ENCODE results near the gene ADAMTS16. TPM values are rescaled to one million over a fixed set of nuclear protein-coding genes. Genes with fewer than 3 reads are reported as not detected.
A peak's percentile ranks its signal among the peaks of the same experiment; 100 is the strongest.

The ADAMTS16 gene
- total and polyA plus RNA-seq, 2 donors from 2014 or later = 5.6 to 7.5 TPM

DNA sequence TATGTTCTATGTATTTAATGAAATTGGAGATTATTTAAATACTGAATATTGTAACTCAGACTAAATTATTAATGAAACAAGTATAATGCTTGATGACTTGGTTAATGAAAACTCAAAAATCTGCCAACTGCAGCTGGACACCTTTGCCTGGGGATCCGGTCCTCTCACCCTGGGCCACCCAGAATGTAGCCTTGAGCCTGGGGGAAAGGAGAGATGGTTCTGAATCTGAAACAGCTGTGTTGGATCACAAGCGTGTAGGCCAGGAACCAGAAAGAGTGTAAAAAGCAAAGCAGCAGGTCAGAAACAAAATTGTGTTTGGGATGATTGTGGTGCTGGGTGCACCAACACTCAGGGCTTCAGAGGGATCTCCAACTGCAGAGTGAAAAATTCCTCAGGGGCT is 38.5 kb downstream of the ADAMTS16 start:
- TF ChIP-seq, protein P1, sequence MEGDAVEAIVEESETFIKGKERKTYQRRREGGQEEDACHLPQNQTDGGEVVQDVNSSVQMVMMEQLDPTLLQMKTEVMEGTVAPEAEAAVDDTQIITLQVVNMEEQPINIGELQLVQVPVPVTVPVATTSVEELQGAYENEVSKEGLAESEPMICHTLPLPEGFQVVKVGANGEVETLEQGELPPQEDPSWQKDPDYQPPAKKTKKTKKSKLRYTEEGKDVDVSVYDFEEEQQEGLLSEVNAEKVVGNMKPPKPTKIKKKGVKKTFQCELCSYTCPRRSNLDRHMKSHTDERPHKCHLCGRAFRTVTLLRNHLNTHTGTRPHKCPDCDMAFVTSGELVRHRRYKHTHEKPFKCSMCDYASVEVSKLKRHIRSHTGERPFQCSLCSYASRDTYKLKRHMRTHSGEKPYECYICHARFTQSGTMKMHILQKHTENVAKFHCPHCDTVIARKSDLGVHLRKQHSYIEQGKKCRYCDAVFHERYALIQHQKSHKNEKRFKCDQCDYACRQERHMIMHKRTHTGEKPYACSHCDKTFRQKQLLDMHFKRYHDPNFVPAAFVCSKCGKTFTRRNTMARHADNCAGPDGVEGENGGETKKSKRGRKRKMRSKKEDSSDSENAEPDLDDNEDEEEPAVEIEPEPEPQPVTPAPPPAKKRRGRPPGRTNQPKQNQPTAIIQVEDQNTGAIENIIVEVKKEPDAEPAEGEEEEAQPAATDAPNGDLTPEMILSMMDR (IDR thresholded peaks at IDR 0.05; ENCODE audit: borderline replicate concordance, extremely low read depth, insufficient read depth) = no peak
- no peaks in the 10 kb centered on the region for H3K27me3 ChIP-seq (ENCODE audit: control insufficient read depth, insufficient read depth, low read length)
- intact Hi-C loops (cut with DNase I) = no loop called here
- no peak for DNase-seq
- H3K9me3 ChIP-seq (ENCODE audit: control insufficient read depth in 2 of 3, insufficient read depth in 1 of 3, low read length in 3 of 3) = no peaks in the 10 kb centered on the region
- H3K4me1 ChIP-seq (ENCODE audit: control insufficient read depth in 2 of 3, insufficient read depth in 2 of 3, low read depth in 1 of 3, low read length in 3 of 3) = peaks cover 3 to 20% (median 13%) of the 10 kb centered on the region in 3 donors
- peak overlapping the region in 1 of 3 donors; percentile 5 for H3K9ac ChIP-seq (ENCODE audit: low read length in 3 of 3)
- no peak for FAIRE-seq
- no peaks in the 10 kb centered on the region for H3K36me3 ChIP-seq (ENCODE audit: control insufficient read depth in 2 of 3, insufficient read depth in 3 of 3, low read length in 3 of 3)
- H3K27ac ChIP-seq (ENCODE audit: low read depth in 2 of 2, low read length in 2 of 2) = peak overlapping the region; percentile 49 to 84
- no peak overlapping the region for H3K4me3 ChIP-seq (ENCODE audit: low read length in 3 of 3)

DNA sequence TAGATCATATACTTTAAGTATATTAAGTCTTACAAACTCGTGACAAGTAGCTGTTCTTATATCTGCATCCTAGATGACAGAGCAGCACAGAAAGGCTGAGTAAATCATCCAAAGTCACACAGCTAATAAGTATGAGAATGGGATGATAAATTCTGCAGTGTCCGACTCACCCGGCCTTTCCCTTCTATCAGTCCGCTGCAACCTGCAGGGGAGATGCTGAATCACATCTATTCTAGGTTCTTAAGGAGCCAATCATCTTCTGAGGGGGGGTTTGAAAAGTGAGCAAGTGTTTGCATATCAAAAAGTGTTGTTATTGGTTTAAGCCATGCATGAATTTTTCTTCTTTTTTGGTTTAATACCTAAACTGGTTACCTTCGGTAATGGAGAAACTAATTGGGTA is 38.9 kb downstream of the ADAMTS16 start:
- Histone ChIP-seq H3K9me3 (ENCODE audit: control insufficient read depth in 2 of 3, insufficient read depth in 1 of 3, low read length in 3 of 3) (no peaks in the 10 kb centered on the region), H3K9ac (ENCODE audit: low read length in 3 of 3) (no peak overlapping the region), H3K27ac (ENCODE audit: low read depth in 2 of 2, low read length in 2 of 2) (peak overlapping the region; percentile 49 to 84), H3K4me3 (ENCODE audit: low read length in 3 of 3) (peak overlapping the region in 1 of 3 donors; percentile 18), H3K4me1 (ENCODE audit: control insufficient read depth in 2 of 3, insufficient read depth in 2 of 3, low read depth in 1 of 3, low read length in 3 of 3) (peaks cover 3 to 23% (median 13%) of the 10 kb centered on the region in 3 donors), H3K36me3 (ENCODE audit: control insufficient read depth in 2 of 3, insufficient read depth in 3 of 3, low read length in 3 of 3) (no peaks in the 10 kb centered on the region), H3K27me3 (ENCODE audit: control insufficient read depth, insufficient read depth, low read length) (no peaks in the 10 kb centered on the region)
- TF ChIP-seq, protein P1 (IDR thresholded peaks at IDR 0.05; ENCODE audit: borderline replicate concordance, extremely low read depth, insufficient read depth) = no peak
- intact Hi-C loops (cut with DNase I) = no loop called here
- no peak for FAIRE-seq
- no peak for DNase-seq

- Histone ChIP-seq H3K36me3 (ENCODE audit: control insufficient read depth in 2 of 3, insufficient read depth in 3 of 3, low read length in 3 of 3) (no peaks in the 10 kb centered on the region), H3K27ac (ENCODE audit: low read depth in 2 of 2, low read length in 2 of 2) (peak overlapping the region; percentile 40 to 49), H3K27me3 (ENCODE audit: control insufficient read depth, insufficient read depth, low read length) (no peaks in the 10 kb centered on the region), H3K9me3 (ENCODE audit: control insufficient read depth in 2 of 3, insufficient read depth in 1 of 3, low read length in 3 of 3) (no peaks in the 10 kb centered on the region), H3K4me3 (ENCODE audit: low read length in 3 of 3) (no peak overlapping the region), H3K4me1 (ENCODE audit: control insufficient read depth in 2 of 3, insufficient read depth in 2 of 3, low read depth in 1 of 3, low read length in 3 of 3) (peaks cover 3 to 23% (median 13%) of the 10 kb centered on the region in 3 donors), H3K9ac (ENCODE audit: low read length in 3 of 3) (no peak overlapping the region)
- intact Hi-C loops (cut with DNase I) = no loop called here
- FAIRE-seq = no peak
- TF ChIP-seq, protein P1 (IDR thresholded peaks at IDR 0.05; ENCODE audit: borderline replicate concordance, extremely low read depth, insufficient read depth) = no peak
- DNase-seq = no peak
Measured at GRCh38 chr5:5179597-5179996, 39.5 kb downstream of the ADAMTS16 start.
